HEK293 (cell line): ENCODE results near the gene NUDT22.

Experiments
- CTCF ChIA-PET: fragments of 350-600 bp; formaldehyde crosslinking; extraction: SDS; loops from one replicate; lab custom pipeline; 2021; ENCODE audit warnings: antibody characterized with exemption; lab: Yijun Ruan, JAX
- POLR2A ChIA-PET: fragments of 300-600 bp; formaldehyde crosslinking; extraction: SDS; loops from one replicate; lab custom pipeline; 2020; ENCODE audit warnings: antibody characterized with exemption, inconsistent platforms; lab: Yijun Ruan, JAX
- H3K27ac ChIP-seq: fragments of 200-500 bp; sonication (Bioruptor generic); 2 replicates; pipeline ENCODE4 v1.5.1; 2014; ENCODE audit warnings: low read depth, low read length, control low read depth, inconsistent platforms; ENCODE audit errors: extremely low read depth
- H3K36me3 ChIP-seq, 2 experiments: fragments of 200-500 bp in 1 of 2; sonication (Bioruptor generic) in 1 of 2; 1 replicate in 1 of 2; 2 replicates in 1 of 2; pipeline ENCODE4 v1.5.1; 2014 to 2017; ENCODE audit warnings: inconsistent platforms in 2 of 2, low read length in 2 of 2; ENCODE audit not compliant: control insufficient read depth in 2 of 2, insufficient read depth in 1 of 2
- H3K4me1 ChIP-seq: fragments of 200-500 bp; sonication (Bioruptor generic); 2 replicates; pipeline ENCODE4 v1.5.1; 2014; ENCODE audit warnings: mild to moderate bottlenecking, low read length, inconsistent platforms; ENCODE audit not compliant: control insufficient read depth, insufficient read depth
- H3K4me3 ChIP-seq: 2 replicates; pipeline ENCODE4 v1.5.1; 2011; ENCODE audit warnings: low read depth, mild to moderate bottlenecking, control low read depth, low read length, moderate library complexity
- H3K9me3 ChIP-seq: fragments of 200-500 bp; sonication (Bioruptor generic); 2 replicates; pipeline ENCODE4 v1.5.1; 2014; ENCODE audit warnings: low read depth, low read length, inconsistent platforms; ENCODE audit not compliant: control insufficient read depth, insufficient read depth
- BCL11A ChIP-seq: fragments of 450-650 bp; formaldehyde crosslinking; IDR thresholded peaks from 2 replicates; pipeline ENCODE4 v1.5.1; 2016; ENCODE audit warnings: low read depth, missing biosample characterization, missing genetic modification characterization
- ELK4 ChIP-seq: IDR thresholded peaks from 2 replicates; pipeline ENCODE4 v1.6.1; 2011; ENCODE audit warnings: mild to moderate bottlenecking, low read depth, low read length, borderline replicate concordance
- GLI2 ChIP-seq: fragments of 450-650 bp; formaldehyde crosslinking; IDR thresholded peaks from 2 replicates; pipeline ENCODE4; 2017; ENCODE audit warnings: missing biosample characterization, missing genetic modification characterization, low read depth, borderline replicate concordance
- KLF17 ChIP-seq: fragments of 450-650 bp; formaldehyde crosslinking; IDR thresholded peaks from 2 replicates; pipeline ENCODE4 v1.5.1; 2016; ENCODE audit warnings: missing biosample characterization, missing genetic modification characterization
- KLF7 ChIP-seq: fragments of 450-650 bp; formaldehyde crosslinking; IDR thresholded peaks from 2 replicates; pipeline ENCODE4 v1.5.1; 2016; ENCODE audit warnings: missing biosample characterization, missing genetic modification characterization, borderline replicate concordance
- PRDM1 ChIP-seq: fragments of 450-650 bp; formaldehyde crosslinking; IDR thresholded peaks from 2 replicates; pipeline ENCODE4; 2016; ENCODE audit warnings: missing biosample characterization, missing genetic modification characterization
- PRDM10 ChIP-seq: fragments of 450-650 bp; formaldehyde crosslinking; IDR thresholded peaks from 2 replicates; pipeline ENCODE4 v1.5.1; 2016; ENCODE audit warnings: missing biosample characterization, missing genetic modification characterization
- PRDM6 ChIP-seq: fragments of 450-650 bp; formaldehyde crosslinking; IDR thresholded peaks from 2 replicates; pipeline ENCODE4 v1.5.1; 2017; ENCODE audit warnings: missing biosample characterization, missing genetic modification characterization
- SETDB1 ChIP-seq: IDR thresholded peaks from one replicate; pipeline ENCODE4 v1.6.1; 2017; ENCODE audit warnings: mild to moderate bottlenecking, low read length, moderate library complexity, mixed read lengths; ENCODE audit not compliant: insufficient read length
- ZNF133 ChIP-seq: fragments of 450-650 bp; formaldehyde crosslinking; IDR thresholded peaks from 2 replicates; pipeline ENCODE4 v1.5.1; 2016; ENCODE audit warnings: missing biosample characterization, missing genetic modification characterization
- ZNF138 ChIP-seq: fragments of 450-650 bp; formaldehyde crosslinking; IDR thresholded peaks from 2 replicates; pipeline ENCODE4 v1.5.1; 2016; ENCODE audit warnings: missing biosample characterization, missing genetic modification characterization, borderline replicate concordance
- ZNF140 ChIP-seq: fragments of 450-650 bp; formaldehyde crosslinking; IDR thresholded peaks from 2 replicates; pipeline ENCODE4 v1.5.1; 2016; ENCODE audit warnings: missing biosample characterization, missing genetic modification characterization
- ZNF175 ChIP-seq: fragments of 450-650 bp; formaldehyde crosslinking; IDR thresholded peaks from 2 replicates; pipeline ENCODE4 v1.5.1; 2016; ENCODE audit warnings: missing biosample characterization, missing genetic modification characterization
- ZNF2 ChIP-seq: fragments of 450-650 bp; formaldehyde crosslinking; IDR thresholded peaks from 2 replicates; pipeline ENCODE4 v1.5.1; 2016; ENCODE audit warnings: missing biosample characterization, missing genetic modification characterization
- ZNF324 ChIP-seq: fragments of 450-650 bp; formaldehyde crosslinking; IDR thresholded peaks from 2 replicates; pipeline ENCODE4 v1.5.1; 2016; ENCODE audit warnings: missing biosample characterization, missing genetic modification characterization
- ZNF354C ChIP-seq: fragments of 450-650 bp; formaldehyde crosslinking; IDR thresholded peaks from 2 replicates; pipeline ENCODE4 v1.5.1; 2016; ENCODE audit warnings: missing biosample characterization, missing genetic modification characterization, low read depth, borderline replicate concordance
- ZNF391 ChIP-seq: fragments of 450-650 bp; formaldehyde crosslinking; IDR thresholded peaks from 2 replicates; pipeline ENCODE4 v1.5.1; 2016; ENCODE audit warnings: low read depth, missing biosample characterization, missing genetic modification characterization, borderline replicate concordance
- ZNF404 ChIP-seq: fragments of 450-650 bp; formaldehyde crosslinking; IDR thresholded peaks from 2 replicates; pipeline ENCODE4 v1.5.1; 2017; ENCODE audit warnings: missing biosample characterization, missing genetic modification characterization
- ZNF416 ChIP-seq: fragments of 450-650 bp; formaldehyde crosslinking; IDR thresholded peaks from 2 replicates; pipeline ENCODE4 v1.5.1; 2016; ENCODE audit warnings: missing biosample characterization, missing genetic modification characterization
- ZNF48 ChIP-seq: fragments of 450-650 bp; formaldehyde crosslinking; IDR thresholded peaks from 2 replicates; pipeline ENCODE4 v1.5.1; 2016; ENCODE audit warnings: missing biosample characterization, missing genetic modification characterization
- ZNF571 ChIP-seq: fragments of 450-650 bp; formaldehyde crosslinking; IDR thresholded peaks from 2 replicates; pipeline ENCODE4 v1.5.0; 2017; ENCODE audit warnings: missing biosample characterization, missing genetic modification characterization
- ZNF621 ChIP-seq: fragments of 450-650 bp; formaldehyde crosslinking; IDR thresholded peaks from 2 replicates; pipeline ENCODE4 v1.5.1; 2017; ENCODE audit warnings: missing biosample characterization, missing genetic modification characterization
- ZNF626 ChIP-seq: fragments of 450-650 bp; sonication (Bioruptor Pico); formaldehyde crosslinking; IDR thresholded peaks from 2 replicates; pipeline ENCODE4 v1.5.1; 2018; ENCODE audit warnings: missing biosample characterization, missing genetic modification characterization, inconsistent platforms
- ZNF707 ChIP-seq: fragments of 450-650 bp; formaldehyde crosslinking; IDR thresholded peaks from 2 replicates; pipeline ENCODE4 v1.5.1; 2016; ENCODE audit warnings: missing biosample characterization, missing genetic modification characterization
- ZNF785 ChIP-seq: fragments of 450-650 bp; formaldehyde crosslinking; IDR thresholded peaks from 2 replicates; pipeline ENCODE4 v1.5.1; 2016; ENCODE audit warnings: missing biosample characterization, missing genetic modification characterization
- ZNF843 ChIP-seq: fragments of 450-650 bp; formaldehyde crosslinking; IDR thresholded peaks from 2 replicates; pipeline ENCODE4 v1.5.1; 2016; ENCODE audit warnings: missing biosample characterization, missing genetic modification characterization
- ZSCAN30 ChIP-seq: fragments of 450-650 bp; IDR thresholded peaks from 2 replicates; pipeline ENCODE4 v1.5.1; 2018; ENCODE audit warnings: missing biosample characterization, mild to moderate bottlenecking, missing genetic modification characterization, moderate library complexity
- ZXDB ChIP-seq: fragments of 450-650 bp; formaldehyde crosslinking; IDR thresholded peaks from 2 replicates; pipeline ENCODE4 v1.5.1; 2016; ENCODE audit warnings: missing biosample characterization, missing genetic modification characterization

The NUDT22 gene

GRCh38 chr11:64178203-64178602 lies 47.9 kb upstream of the NUDT22 start:
- no peaks in the 10 kb centered on the region for H3K9me3 ChIP-seq
- peaks cover 0 to 16% of the 10 kb centered on the region in 2 experiments; a peak in 1 of 3 replicates for H3K36me3 ChIP-seq
- no peak overlapping the region for H3K27ac ChIP-seq
- ChIA-PET POLR2A (interaction anchor here (0.5 kb wide), 1 partner anchor 239 kb away, joined by 3 read pairs; the partner anchor contains the start of gene NAA40), CTCF (no interaction called here)
- no peak for TF ChIP-seq KLF17 (tag by site-specific recombination)
- TF ChIP-seq ELK4, result no peak
- no peak for TF ChIP-seq ZNF571
- no peak for TF ChIP-seq ZNF354C
- no peak for TF ChIP-seq ZNF404 (tag by site-specific recombination)
- no peak for TF ChIP-seq ZNF785 (tag by site-specific recombination)
- TF ChIP-seq SETDB1, result no peak
- no peak for TF ChIP-seq PRDM1 (tag by site-specific recombination)
- no peak for TF ChIP-seq PRDM6 (tag by site-specific recombination)
- TF ChIP-seq ZNF626 (tag by site-specific recombination), result no peak
- TF ChIP-seq BCL11A (tag by site-specific recombination), result no peak
- TF ChIP-seq ZNF843 (tag by site-specific recombination), result no peak
- no peak for TF ChIP-seq ZNF621 (tag by site-specific recombination)
- no peak for TF ChIP-seq ZNF140 (tag by site-specific recombination)
- no peak for TF ChIP-seq ZNF138 (tag by site-specific recombination)
- TF ChIP-seq ZNF707 (tag by site-specific recombination), result no peak
- TF ChIP-seq PRDM10 (tag by site-specific recombination), result no peak
- no peaks in the 10 kb centered on the region for H3K4me1 ChIP-seq
- no peak overlapping the region for H3K4me3 ChIP-seq

- CTCF ChIA-PET, result no interaction called here
- H3K4me3 ChIP-seq, result no peak overlapping the region
- no peaks in the 10 kb centered on the region for H3K4me1 ChIP-seq
- POLR2A ChIA-PET, result interaction anchor here (0.6 to 1.0 kb wide), 2 partner anchors 18 to 25 kb away, joined by 3 to 5 read pairs; no protein-coding TSS in a partner anchor
- peaks cover 0 to 16% of the 10 kb centered on the region in 2 experiments; a peak in 1 of 3 replicates for H3K36me3 ChIP-seq
- H3K9me3 ChIP-seq, result no peaks in the 10 kb centered on the region
- no peak overlapping the region for H3K27ac ChIP-seq
- TF ChIP-seq ZNF416 (tag by site-specific recombination), result no peak
- TF ChIP-seq ZNF48 (tag by site-specific recombination), result no peak
- no peak for TF ChIP-seq ZNF175
- TF ChIP-seq ZNF2 (tag by site-specific recombination), result no peak
- no peak for TF ChIP-seq GLI2 (tag by site-specific recombination)
- TF ChIP-seq ZNF324, result no peak
- TF ChIP-seq ZNF391 (tag by site-specific recombination), result no peak
- TF ChIP-seq KLF17 (tag by site-specific recombination), result no peak
- no peak for TF ChIP-seq ZXDB
- TF ChIP-seq ZNF133, result no peak
- no peak for TF ChIP-seq ZSCAN30 (tag by site-specific recombination)
- no peak for TF ChIP-seq KLF7 (tag by site-specific recombination)
These were observed 47.0 kb upstream of the NUDT22 start for GRCh38 chr11:64178951-64179639.
